ENCODE results near the gene LEMD3. TPM values are rescaled to one million over a fixed set of nuclear protein-coding genes. Genes with fewer than 3 reads are reported as not detected.
"Not testable (repeated sequence)": the region's sequence is repeated elsewhere in the genome, so short reads cannot be mapped to it uniquely, and the experiment has no call there.

Gene LEMD3
- total RNA-seq, 2 experiments from 2014 or later: 15.9 to 17.6 TPM

GRCh38 chr12:65280306-65280705 is 110.9 kb downstream of the LEMD3 start:
- Mint-ChIP-seq H3K9me3 (ENCODE audit: low read depth) (no peaks in the 10 kb centered on the region), H3K36me3 (ENCODE audit: low read depth) (no peaks in the 10 kb centered on the region), H3K27me3 (peaks cover 38% of the 10 kb centered on the region), H3K4me1 (peaks cover 2% of the 10 kb centered on the region), H3K4me3 (no peak overlapping the region), H3K27ac (no peak overlapping the region)
- intact Hi-C loops (cut with DNase I, micrococcal nuclease): no loop called here
- ChIA-PET CTCF (interaction anchor here (1.3 kb wide), 1 partner anchor 22 kb away, joined by 3 read pairs; no protein-coding TSS in a partner anchor), POLR2A (no interaction called here)
- no peak for DNase-seq
- no peak for ATAC-seq

DNA sequence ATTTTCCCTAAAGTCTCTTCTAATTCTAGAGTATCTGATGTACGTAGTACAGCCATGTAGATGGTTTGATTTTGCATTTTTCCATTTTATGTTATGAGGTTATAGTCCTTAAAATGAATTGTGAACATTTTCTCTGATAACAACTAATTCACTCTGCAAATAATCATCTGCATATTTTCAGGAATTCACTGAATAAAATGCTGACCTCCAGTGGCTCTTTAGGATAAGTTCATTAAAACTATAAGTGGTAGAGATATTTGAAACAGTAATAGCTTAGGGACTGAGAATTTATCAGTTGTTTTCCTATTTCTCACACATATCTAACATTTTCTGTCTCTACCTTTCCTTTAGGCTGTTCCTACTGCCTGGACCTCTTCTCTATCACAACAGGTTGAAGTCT is 113.5 kb downstream of the LEMD3 start:
- Mint-ChIP-seq H3K4me1 (peaks cover 2% of the 10 kb centered on the region), H3K36me3 (ENCODE audit: low read depth) (no peaks in the 10 kb centered on the region), H3K4me3 (no peak overlapping the region), H3K27me3 (peaks cover 32% of the 10 kb centered on the region), H3K9me3 (ENCODE audit: low read depth) (no peaks in the 10 kb centered on the region), H3K27ac (no peak overlapping the region)
- DNase-seq (no peak), ATAC-seq (no peak)
- ChIA-PET POLR2A (interaction anchor here (0.7 kb wide), 1 partner anchor 228 kb away, joined by 4 read pairs; no protein-coding TSS in a partner anchor), CTCF (no interaction called here)
- intact Hi-C loops (cut with DNase I, micrococcal nuclease): no loop called here

GRCh38 chr12:65285532-65285931 is 116.1 kb downstream of the LEMD3 start:
- H3K27me3 Mint-ChIP-seq: peaks cover 20% of the 10 kb centered on the region
- POLR2A ChIA-PET; intact Hi-C loops (cut with DNase I, micrococcal nuclease); ATAC-seq; H3K9me3 Mint-ChIP-seq (ENCODE audit: low read depth); H3K27ac Mint-ChIP-seq; H3K4me3 Mint-ChIP-seq; H3K4me1 Mint-ChIP-seq; DNase-seq; H3K36me3 Mint-ChIP-seq (ENCODE audit: low read depth): not testable (repeated sequence)
- CTCF ChIA-PET: interaction anchor here (0.8 to 1.0 kb wide), 2 partner anchors 15 to 715 kb away, joined by 3 to 4 read pairs; no protein-coding TSS in a partner anchor

DNA sequence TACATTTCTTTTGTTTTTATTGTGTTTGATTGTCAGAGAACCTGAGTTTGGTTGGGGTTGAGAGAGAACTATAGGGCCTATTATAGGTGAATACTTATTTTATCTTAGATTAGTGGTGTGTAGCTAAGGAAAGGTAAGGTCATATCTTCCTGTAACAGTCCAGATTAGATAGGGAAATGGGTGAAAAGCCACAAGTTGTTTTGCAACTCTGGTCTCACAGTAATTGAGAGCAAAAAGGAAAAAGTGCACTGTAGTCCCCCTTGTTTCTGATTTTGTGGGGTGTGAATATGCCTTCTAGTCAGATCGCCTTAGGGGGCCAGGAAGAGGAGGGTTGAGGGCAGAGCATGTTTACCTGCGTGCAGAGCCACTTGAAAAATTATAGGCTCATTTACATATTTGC is 118.0 kb downstream of the LEMD3 start:
- ChIA-PET CTCF (no interaction called here), POLR2A (no interaction called here)
- Mint-ChIP-seq H3K4me1 (no peaks in the 10 kb centered on the region), H3K36me3 (ENCODE audit: low read depth) (no peaks in the 10 kb centered on the region), H3K27me3 (peaks cover 13% of the 10 kb centered on the region), H3K27ac (no peak overlapping the region), H3K9me3 (ENCODE audit: low read depth) (no peaks in the 10 kb centered on the region), H3K4me3 (no peak overlapping the region)
- no peak for ATAC-seq
- no peak for DNase-seq
- intact Hi-C loops (cut with DNase I, micrococcal nuclease): no loop called here

GRCh38 chr12:65292241-65292640 is 122.9 kb downstream of the LEMD3 start:
- CTCF ChIA-PET: interaction anchor here (1.0 kb wide), 1 partner anchor 13 kb away, joined by 3 read pairs; no protein-coding TSS in a partner anchor
- Mint-ChIP-seq H3K36me3 (ENCODE audit: low read depth) (no peaks in the 10 kb centered on the region), H3K4me3 (no peak overlapping the region), H3K27ac (no peak overlapping the region), H3K27me3 (peaks cover 13% of the 10 kb centered on the region), H3K9me3 (ENCODE audit: low read depth) (peaks cover 2% of the 10 kb centered on the region), H3K4me1 (no peaks in the 10 kb centered on the region)
- no peak for ATAC-seq
- POLR2A ChIA-PET: no interaction called here
- no peak for DNase-seq
- intact Hi-C loops (cut with DNase I, micrococcal nuclease): no loop called here

DNA sequence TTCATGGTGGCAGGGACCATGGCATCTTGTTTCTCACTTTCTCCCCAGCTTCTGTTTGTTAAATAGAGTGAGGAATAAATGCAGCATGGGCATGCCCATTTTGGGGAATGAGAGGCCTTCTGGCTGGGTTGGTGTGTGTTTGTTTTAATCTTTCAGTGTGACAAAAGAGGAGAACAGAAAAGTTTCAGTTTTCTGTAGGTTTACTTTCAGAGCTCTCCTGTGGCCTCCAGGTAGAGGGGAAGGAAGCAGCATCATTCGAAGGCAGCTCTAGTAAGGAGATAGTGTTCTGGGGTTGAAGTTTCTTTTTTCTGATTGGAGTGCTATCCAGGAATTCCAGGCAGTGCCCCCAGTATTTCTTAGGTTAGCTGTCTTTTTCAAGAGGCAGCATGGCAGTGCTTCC is 124.4 kb downstream of the LEMD3 start:
- intact Hi-C loops (cut with DNase I, micrococcal nuclease): no loop called here
- ChIA-PET POLR2A (no interaction called here), CTCF (interaction anchor here (0.6 to 1.0 kb wide), 2 partner anchors 17 to 492 kb away, joined by 3 read pairs; no protein-coding TSS in a partner anchor)
- peaks cover 2% of the 10 kb centered on the region for H3K9me3 Mint-ChIP-seq (ENCODE audit: low read depth)
- ATAC-seq (no peak), DNase-seq (no peak)
- H3K36me3 Mint-ChIP-seq (ENCODE audit: low read depth): no peaks in the 10 kb centered on the region
- no peak overlapping the region for H3K27ac Mint-ChIP-seq
- no peaks in the 10 kb centered on the region for H3K4me1 Mint-ChIP-seq
- no peak overlapping the region for H3K4me3 Mint-ChIP-seq
- H3K27me3 Mint-ChIP-seq: peaks cover 12% of the 10 kb centered on the region

GRCh38 chr12:65294641-65295262 is 125.4 kb downstream of the LEMD3 start:
- Mint-ChIP-seq H3K27ac (no peak overlapping the region), H3K27me3 (peaks cover 12% of the 10 kb centered on the region), H3K4me1 (no peaks in the 10 kb centered on the region), H3K36me3 (ENCODE audit: low read depth) (no peaks in the 10 kb centered on the region), H3K4me3 (no peak overlapping the region), H3K9me3 (ENCODE audit: low read depth) (peaks cover 2% of the 10 kb centered on the region)
- no peak for ATAC-seq
- CTCF ChIA-PET: no interaction called here
- intact Hi-C loops (cut with DNase I, micrococcal nuclease): no loop called here
- POLR2A ChIA-PET: no interaction called here
- DNase-seq: no peak

GRCh38 chr12:65296508-65297265 is 127.3 kb downstream of the LEMD3 start:
- H3K27ac Mint-ChIP-seq: no peak overlapping the region
- no peak for ATAC-seq
- no peak for DNase-seq
- H3K4me3 Mint-ChIP-seq: no peak overlapping the region
- peaks cover 2% of the 10 kb centered on the region for H3K9me3 Mint-ChIP-seq (ENCODE audit: low read depth)
- H3K4me1 Mint-ChIP-seq: no peaks in the 10 kb centered on the region
- ChIA-PET POLR2A (no interaction called here), CTCF (no interaction called here)
- intact Hi-C loops (cut with DNase I, micrococcal nuclease): no loop called here
- peaks cover 11% of the 10 kb centered on the region for H3K27me3 Mint-ChIP-seq
- no peaks in the 10 kb centered on the region for H3K36me3 Mint-ChIP-seq (ENCODE audit: low read depth)

Other genes starting within 250 kb of the LEMD3 start
- gene WIF1, start 48.3 kb upstream of the LEMD3 start, total RNA-seq: not detected
- gene MSRB3, start 109.1 kb downstream of the LEMD3 start, total RNA-seq: under 1 TPM in 1 of 2 experiments, not detected in 1; 0.12 TPM